HL-60 (cell line): ENCODE results near the gene CNGB1.

Experiments
- CTCF ChIP-seq: IDR thresholded peaks from one replicate; pipeline ENCODE4 v1.5.1; 2011; ENCODE audit warnings: low read length, control low read depth, inconsistent platforms; ENCODE audit not compliant: insufficient read depth
- REST ChIP-seq: IDR thresholded peaks from 2 replicates; pipeline ENCODE4 v1.6.1; 2012; ENCODE audit warnings: low read depth; ENCODE audit not compliant: insufficient replicate concordance

- TF ChIP-seq CTCF (no peak), REST (no peak)
Observed at GRCh38 chr16:57964157-57964700, 6.7 kb downstream of the CNGB1 start.
